ENCODE measurements around the gene KIF23. TPM values are rescaled to one million over a fixed set of nuclear protein-coding genes. Genes with fewer than 3 reads are reported as not detected.

The KIF23 gene
- polyA plus RNA-seq, 3 donors = 1.5 to 8.1 (median 1.8) TPM

- Histone ChIP-seq H3K27ac (ENCODE audit: low read depth in 1 of 2, low read length in 2 of 2) (no peak overlapping the region), H3K4me2 (replicated peaks; ENCODE audit: extremely low read depth, low read length, poor library complexity, severe bottlenecking) (no peak overlapping the region), H3K79me2 (ENCODE audit: insufficient read depth, low read length) (no peaks in the 10 kb centered on the region), H3K4me3 (replicated peaks in 1 of 3; ENCODE audit: low read depth in 2 of 3, low read length in 3 of 3) (no peak overlapping the region), H4K20me1 (ENCODE audit: insufficient read depth, low read length) (no peaks in the 10 kb centered on the region), H3K36me3 (replicated peaks in 1 of 2; ENCODE audit: control insufficient read depth in 1 of 2, insufficient read depth in 2 of 2, low read length in 2 of 2) (no peaks in the 10 kb centered on the region), H3K9ac (ENCODE audit: insufficient read depth, low read length, poor library complexity, severe bottlenecking) (no peak overlapping the region), H2AFZ (ENCODE audit: insufficient read depth, low read depth, low read length, poor library complexity, severe bottlenecking) (no peak overlapping the region), H3K4me1 (ENCODE audit: control insufficient read depth in 1 of 2, insufficient read depth in 2 of 2, low read length in 2 of 2) (peaks cover 0 to 4% of the 10 kb centered on the region in 2 donors), H3K27me3 (ENCODE audit: control insufficient read depth in 2 of 2, insufficient read depth in 2 of 2, low read length in 2 of 2) (no peaks in the 10 kb centered on the region), H3K9me3 (replicated peaks in 1 of 2; ENCODE audit: control insufficient read depth in 1 of 2, insufficient read depth in 1 of 2, low read length in 2 of 2) (no peaks in the 10 kb centered on the region)
- Mint-ChIP-seq H3K27me3 (ENCODE audit: low read depth in 3 of 3) (peaks cover 7 to 9% (median 8%) of the 10 kb centered on the region in 3 donors), H3K36me3 (no peaks in the 10 kb centered on the region), H3K27ac (no peak overlapping the region), H3K9me3 (no peaks in the 10 kb centered on the region), H3K4me1 (peaks cover 15% of the 10 kb centered on the region), H3K4me3 (no peak overlapping the region)
- intact Hi-C loops (cut with micrococcal nuclease) = no loop called here
- no peak for DNase-seq
- TF ChIP-seq CTCF (IDR thresholded peaks at IDR 0.05) = no peak
- 0% methylated on average over 3 of the region's 7 CpGs for WGBS (ENCODE audit: insufficient coverage)
Measured at GRCh38 chr15:69398491-69398891, 15.7 kb upstream of the KIF23 start.

- peaks cover 0 to 5% (median 4%) of the 10 kb centered on the region in 3 donors for H3K27me3 Mint-ChIP-seq (ENCODE audit: low read depth in 3 of 3)
- no peak for DNase-seq
- Histone ChIP-seq H3K4me1 (ENCODE audit: control insufficient read depth in 1 of 2, insufficient read depth in 2 of 2, low read length in 2 of 2) (no peaks in the 10 kb centered on the region), H4K20me1 (ENCODE audit: insufficient read depth, low read length) (no peaks in the 10 kb centered on the region), H3K9ac (ENCODE audit: insufficient read depth, low read length, poor library complexity, severe bottlenecking) (no peak overlapping the region), H3K9me3 (replicated peaks in 1 of 2; ENCODE audit: control insufficient read depth in 1 of 2, insufficient read depth in 1 of 2, low read length in 2 of 2) (no peaks in the 10 kb centered on the region), H3K4me2 (replicated peaks; ENCODE audit: extremely low read depth, low read length, poor library complexity, severe bottlenecking) (no peak overlapping the region), H3K27me3 (ENCODE audit: control insufficient read depth in 2 of 2, insufficient read depth in 2 of 2, low read length in 2 of 2) (no peaks in the 10 kb centered on the region), H3K4me3 (replicated peaks in 1 of 3; ENCODE audit: low read depth in 2 of 3, low read length in 3 of 3) (no peak overlapping the region), H3K79me2 (ENCODE audit: insufficient read depth, low read length) (no peaks in the 10 kb centered on the region), H3K27ac (ENCODE audit: low read depth in 1 of 2, low read length in 2 of 2) (no peak overlapping the region), H3K36me3 (replicated peaks in 1 of 2; ENCODE audit: control insufficient read depth in 1 of 2, insufficient read depth in 2 of 2, low read length in 2 of 2) (no peaks in the 10 kb centered on the region), H2AFZ (ENCODE audit: insufficient read depth, low read depth, low read length, poor library complexity, severe bottlenecking) (no peak overlapping the region)
- no peaks in the 10 kb centered on the region for H3K9me3 Mint-ChIP-seq
- TF ChIP-seq CTCF (IDR thresholded peaks at IDR 0.05) = no peak
- WGBS (ENCODE audit: insufficient coverage) = 96% methylated on average over 3 of the region's 6 CpGs
- no peak overlapping the region for H3K4me3 Mint-ChIP-seq
- H3K36me3 Mint-ChIP-seq = no peaks in the 10 kb centered on the region
- intact Hi-C loops (cut with micrococcal nuclease) = no loop called here
- peaks cover 4% of the 10 kb centered on the region for H3K4me1 Mint-ChIP-seq
- no peak overlapping the region for H3K27ac Mint-ChIP-seq
Measured at GRCh38 chr15:69400850-69401249, 13.3 kb upstream of the KIF23 start.
